KMS-11 (cell line): ENCODE data around the gene PTRHD1.

Source experiments
- H2AFZ ChIP-seq: fragments of 200-600 bp; sonication (generic); 2 replicates; pipeline ENCODE4 v1.6.1; 2016; ENCODE audit warnings: antibody characterized with exemption, mixed run types, low read depth
- H3K27ac ChIP-seq: fragments of 200-600 bp; sonication (generic); 2 replicates; pipeline ENCODE4 v1.6.1; 2016; ENCODE audit warnings: mild to moderate bottlenecking, mixed run types
- H3K27me3 ChIP-seq: fragments of 200-600 bp; sonication (generic); 2 replicates; pipeline ENCODE4 v1.6.1; 2017; ENCODE audit warnings: mild to moderate bottlenecking, low read depth, mixed run types, moderate library complexity; ENCODE audit not compliant: insufficient read depth
- H3K36me3 ChIP-seq: fragments of 200-600 bp; sonication (generic); 2 replicates; pipeline ENCODE4 v1.6.1; 2017; ENCODE audit warnings: mild to moderate bottlenecking, mixed run types; ENCODE audit not compliant: insufficient read depth
- H3K4me1 ChIP-seq: fragments of 200-600 bp; sonication (generic); 2 replicates; pipeline ENCODE4 v1.6.1; 2016; ENCODE audit warnings: mild to moderate bottlenecking, low read depth, mixed run types; ENCODE audit not compliant: poor library complexity, severe bottlenecking
- H3K4me2 ChIP-seq: fragments of 200-600 bp; sonication (generic); 2 replicates; pipeline ENCODE4 v1.7.0; 2016; ENCODE audit warnings: mild to moderate bottlenecking, mixed run types
- H3K4me3 ChIP-seq: fragments of 200-600 bp; sonication (generic); IDR thresholded peaks from 2 replicates; pipeline ENCODE4 v1.6.1; 2017; ENCODE audit warnings: low read depth, low read length, mixed read lengths; ENCODE audit not compliant: insufficient read depth
- H3K79me2 ChIP-seq: fragments of 200-600 bp; sonication (generic); 2 replicates; pipeline ENCODE4 v1.6.1; 2016; ENCODE audit warnings: low read depth, mixed run types; ENCODE audit not compliant: insufficient read depth
- H3K9ac ChIP-seq: fragments of 200-600 bp; sonication (generic); 2 replicates; pipeline ENCODE4 v1.6.1; 2016; ENCODE audit warnings: mild to moderate bottlenecking, mixed run types
- H4K20me1 ChIP-seq: fragments of 200-600 bp; sonication (generic); 2 replicates; pipeline ENCODE4 v1.6.1; 2016; ENCODE audit warnings: mild to moderate bottlenecking, mixed run types; ENCODE audit not compliant: insufficient read depth
- TF ChIP-seq, protein P1 (sequence below): fragments of 200-600 bp; sonication (generic); conservative IDR thresholded peaks from 2 replicates; pipeline ENCODE4 v1.6.1; 2017; ENCODE audit warnings: low read depth, mild to moderate bottlenecking, antibody characterized with exemption, low read length, moderate library complexity, mixed read lengths

Gene PTRHD1

DNA sequence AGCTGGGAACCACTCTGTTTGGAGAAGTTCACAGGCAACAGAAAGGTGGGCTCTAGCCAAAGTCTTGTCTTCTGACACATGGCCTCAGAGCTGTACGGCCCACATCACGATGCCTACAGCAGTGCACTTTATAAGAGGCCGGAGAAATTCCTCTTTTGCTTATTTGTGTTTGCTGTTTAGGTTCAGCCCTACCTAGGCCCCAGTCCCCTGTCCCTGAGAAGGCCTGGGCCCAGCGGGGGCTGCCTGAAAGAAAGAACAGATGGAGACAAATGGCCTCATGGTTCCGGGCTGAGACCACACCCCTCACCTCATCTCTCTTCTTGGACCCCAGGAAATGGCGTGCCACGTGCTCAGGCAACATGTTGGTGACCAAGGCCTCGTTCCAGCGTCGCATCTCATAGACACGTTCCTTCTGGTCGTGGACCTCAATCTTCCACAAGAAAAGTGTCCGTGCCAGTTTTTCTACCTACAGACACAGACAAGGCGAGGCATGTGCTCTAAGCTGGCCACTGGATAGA is 30.9 kb upstream of the PTRHD1 start:
- H3K4me3 ChIP-seq: no peak overlapping the region
- no peaks in the 10 kb centered on the region; the same call in 1 of the 2 replicates for H3K79me2 ChIP-seq
- H2AFZ ChIP-seq: no peak overlapping the region
- TF ChIP-seq, protein P1, sequence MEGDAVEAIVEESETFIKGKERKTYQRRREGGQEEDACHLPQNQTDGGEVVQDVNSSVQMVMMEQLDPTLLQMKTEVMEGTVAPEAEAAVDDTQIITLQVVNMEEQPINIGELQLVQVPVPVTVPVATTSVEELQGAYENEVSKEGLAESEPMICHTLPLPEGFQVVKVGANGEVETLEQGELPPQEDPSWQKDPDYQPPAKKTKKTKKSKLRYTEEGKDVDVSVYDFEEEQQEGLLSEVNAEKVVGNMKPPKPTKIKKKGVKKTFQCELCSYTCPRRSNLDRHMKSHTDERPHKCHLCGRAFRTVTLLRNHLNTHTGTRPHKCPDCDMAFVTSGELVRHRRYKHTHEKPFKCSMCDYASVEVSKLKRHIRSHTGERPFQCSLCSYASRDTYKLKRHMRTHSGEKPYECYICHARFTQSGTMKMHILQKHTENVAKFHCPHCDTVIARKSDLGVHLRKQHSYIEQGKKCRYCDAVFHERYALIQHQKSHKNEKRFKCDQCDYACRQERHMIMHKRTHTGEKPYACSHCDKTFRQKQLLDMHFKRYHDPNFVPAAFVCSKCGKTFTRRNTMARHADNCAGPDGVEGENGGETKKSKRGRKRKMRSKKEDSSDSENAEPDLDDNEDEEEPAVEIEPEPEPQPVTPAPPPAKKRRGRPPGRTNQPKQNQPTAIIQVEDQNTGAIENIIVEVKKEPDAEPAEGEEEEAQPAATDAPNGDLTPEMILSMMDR: no peak
- H3K27me3 ChIP-seq: no peaks in the 10 kb centered on the region
- no peaks in the 10 kb centered on the region for H4K20me1 ChIP-seq
- peaks cover 40% of the 10 kb centered on the region for H3K4me1 ChIP-seq
- no peaks in the 10 kb centered on the region; the same call in 1 of the 2 replicates for H3K36me3 ChIP-seq
- no peak overlapping the region for H3K4me2 ChIP-seq
- H3K27ac ChIP-seq: no peak overlapping the region
- H3K9ac ChIP-seq: no peak overlapping the region

GRCh38 chr2:24822049-24822706 is 29.0 kb upstream of the PTRHD1 start:
- Histone ChIP-seq H3K4me3 (no peak overlapping the region), H4K20me1 (no peaks in the 10 kb centered on the region), H3K27me3 (no peaks in the 10 kb centered on the region), H3K4me1 (peaks cover 41% of the 10 kb centered on the region), H3K4me2 (peak overlapping the region; percentile 67), H3K36me3 (no peaks in the 10 kb centered on the region; the same call in 1 of the 2 replicates), H3K9ac (no peak overlapping the region), H2AFZ (no peak overlapping the region), H3K27ac (peak overlapping the region; percentile 58), H3K79me2 (no peaks in the 10 kb centered on the region; the same call in 1 of the 2 replicates)
- TF ChIP-seq, protein P1: no peak

DNA sequence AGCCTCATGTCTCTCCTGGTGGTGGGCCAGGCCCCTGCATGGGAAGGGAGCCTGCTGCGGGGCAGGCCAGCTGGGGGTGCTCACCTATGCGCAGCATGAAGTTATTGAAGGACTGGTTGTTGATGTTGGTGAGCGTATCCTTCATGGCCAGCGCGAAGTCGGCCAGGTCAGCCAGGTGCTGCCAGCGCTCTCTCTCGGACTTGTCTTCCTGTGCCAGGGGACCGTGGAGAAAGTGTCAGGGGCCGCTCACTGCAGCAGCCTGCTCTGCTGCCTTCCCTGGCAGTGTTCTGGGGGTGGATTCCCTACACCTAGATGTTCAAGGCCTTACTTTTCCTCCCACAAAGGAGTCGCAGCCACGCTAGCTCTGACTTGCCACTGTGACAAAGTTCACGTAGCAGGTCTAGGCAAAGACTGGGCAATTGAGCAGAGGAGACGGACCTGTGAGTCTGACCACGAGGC is 28.3 kb upstream of the PTRHD1 start:
- Histone ChIP-seq H4K20me1 (no peaks in the 10 kb centered on the region), H3K27me3 (no peaks in the 10 kb centered on the region), H3K36me3 (no peaks in the 10 kb centered on the region; the same call in 1 of the 2 replicates), H3K27ac (peak overlapping the region; percentile 58), H3K4me3 (no peak overlapping the region), H3K4me2 (peak overlapping the region; percentile 67), H3K9ac (no peak overlapping the region), H2AFZ (no peak overlapping the region), H3K4me1 (peaks cover 35% of the 10 kb centered on the region), H3K79me2 (no peaks in the 10 kb centered on the region; the same call in 1 of the 2 replicates)
- TF ChIP-seq, protein P1: no peak

GRCh38 chr2:24820598-24821432 is 27.6 kb upstream of the PTRHD1 start:
- Histone ChIP-seq H3K4me1 (peaks cover 31% of the 10 kb centered on the region), H3K36me3 (no peaks in the 10 kb centered on the region; the same call in 1 of the 2 replicates), H2AFZ (no peak overlapping the region), H3K4me3 (no peak overlapping the region), H4K20me1 (no peaks in the 10 kb centered on the region), H3K9ac (no peak overlapping the region), H3K27me3 (no peaks in the 10 kb centered on the region), H3K79me2 (no peaks in the 10 kb centered on the region; the same call in 1 of the 2 replicates), H3K27ac (no peak overlapping the region; the same call in 1 of the 2 replicates), H3K4me2 (peak overlapping the region; percentile 67; the same call in 1 of the 2 replicates)
- TF ChIP-seq, protein P1: no peak
